ENCODE data around the gene MKRN2.

GRCh38 chr3:12593473-12593872 lies 36.6 kb downstream of the MKRN2 start:
- TF ChIP-seq CTCF (IDR thresholded peaks at IDR 0.05): no peak
- TF ChIP-seq POLR2A (IDR thresholded peaks at IDR 0.05): no peak
